ENCODE measurements around the gene NPY1R.

NPY1R gene

GRCh38 chr4:163279713-163280112 lies 52.7 kb downstream of the NPY1R start:
- DNase-seq (ENCODE audit: low read depth) = no peak

- DNase-seq (ENCODE audit: low read depth) = no peak
Observed at GRCh38 chr4:163274861-163275260, 57.5 kb downstream of the NPY1R start.

Data from activated T-helper 9 cell treated with anti-CD3 and anti-CD28 coated beads, Interleukin-2, amount 50 U/mL, for 16 hours (primary cell).